GM11168 (cell line): ENCODE results near the gene ATP2B1.

ENCODE experiments used
- in situ Hi-C: fragments of 300-500 bp; cut with MboI; formaldehyde crosslinking; loops from one replicate; pipeline ENCODE4 v1.12.0; 2022; ENCODE audit warnings: low sequenced_read_pairs; ENCODE audit not compliant: unreplicated experiment

The ATP2B1 gene

GRCh38 chr12:89695100-89695499 is 13.5 kb downstream of the ATP2B1 start:
- in situ Hi-C loops: no loop called here

DNA sequence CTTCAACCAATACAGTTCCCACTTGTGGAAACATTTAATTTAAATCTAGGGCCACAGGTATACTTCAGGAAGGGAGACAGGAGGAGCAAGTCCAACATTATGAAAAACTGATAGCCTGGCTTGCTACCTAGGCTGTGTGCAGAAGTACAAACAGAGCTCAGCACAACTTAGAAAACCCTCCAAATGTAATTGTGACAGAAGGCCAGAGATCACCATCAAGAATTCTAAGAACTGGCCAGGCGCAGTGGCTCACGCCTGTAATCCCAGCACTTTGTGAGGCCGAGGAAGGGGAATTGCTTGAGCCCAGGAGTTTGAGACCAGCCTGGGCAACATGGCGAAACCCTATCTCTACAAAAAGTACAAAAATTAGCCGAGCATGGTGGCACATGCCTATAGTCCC is 14.1 kb downstream of the ATP2B1 start:
- in situ Hi-C loops: no loop called here

DNA sequence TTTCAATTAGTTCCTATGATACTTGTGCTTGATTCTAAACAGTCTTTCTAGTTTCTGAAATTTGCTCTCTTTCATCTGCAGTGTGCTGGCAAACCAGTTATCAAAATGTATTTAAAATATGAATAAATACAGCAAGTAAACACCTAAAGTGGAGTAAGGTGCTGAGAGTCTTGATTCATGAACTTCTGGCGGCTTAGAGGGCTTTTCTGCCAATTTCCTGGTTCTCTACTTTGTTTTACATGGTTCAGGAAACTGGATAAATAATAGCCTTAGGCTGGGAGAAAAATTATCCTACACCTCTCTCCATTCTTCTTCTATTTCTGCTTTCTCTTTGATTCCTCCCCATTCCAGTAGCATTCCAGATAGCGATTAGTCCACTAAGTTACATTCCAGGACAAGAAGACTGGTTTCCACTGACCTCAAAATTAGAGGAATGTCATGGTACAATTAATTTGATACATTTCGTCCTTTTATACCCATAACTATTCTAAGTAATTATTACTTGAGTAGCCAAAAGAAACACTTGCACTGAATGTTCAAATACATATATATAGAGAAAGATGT is 14.9 kb downstream of the ATP2B1 start:
- in situ Hi-C loops: no loop called here

DNA sequence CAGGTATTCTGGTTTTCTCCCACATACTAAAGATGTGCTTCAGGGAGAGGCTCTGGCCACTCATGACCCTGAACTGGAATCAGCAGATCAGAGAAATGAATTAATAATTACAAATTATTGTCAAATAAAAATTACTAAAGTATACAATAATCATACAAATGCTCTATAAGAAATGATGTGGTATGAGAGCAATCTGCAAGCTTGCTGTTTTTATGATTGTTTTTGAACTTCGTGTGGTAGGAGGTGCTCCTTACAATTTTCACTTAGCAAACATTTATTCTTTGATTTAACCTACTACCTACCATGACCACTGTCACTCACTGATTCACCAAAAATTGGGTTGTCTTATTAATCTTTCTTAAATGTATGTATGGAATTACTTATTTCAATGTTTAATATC is 16.2 kb downstream of the ATP2B1 start:
- in situ Hi-C loops: no loop called here

- in situ Hi-C loops: no loop called here
Observed at GRCh38 chr12:89691659-89692058, 17.0 kb downstream of the ATP2B1 start.

DNA sequence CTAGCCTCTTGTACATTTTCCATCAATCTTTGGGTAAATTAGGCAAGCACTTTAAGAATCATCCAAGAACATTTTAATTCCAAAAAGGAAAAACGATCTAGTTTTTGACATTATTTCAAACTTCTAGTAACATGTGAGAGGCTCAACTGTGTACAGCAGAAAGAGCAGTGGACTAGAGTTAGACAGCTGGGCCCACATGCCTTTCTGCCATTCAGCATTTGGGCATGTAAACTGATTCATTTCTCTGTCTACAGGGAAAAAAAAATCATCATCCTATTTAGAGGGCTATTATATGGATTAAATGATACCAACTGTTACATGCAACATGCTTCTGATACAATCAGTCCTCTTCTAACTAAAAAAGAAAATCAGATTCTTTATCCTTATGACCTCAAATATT is 17.7 kb downstream of the ATP2B1 start:
- in situ Hi-C loops: no loop called here

DNA sequence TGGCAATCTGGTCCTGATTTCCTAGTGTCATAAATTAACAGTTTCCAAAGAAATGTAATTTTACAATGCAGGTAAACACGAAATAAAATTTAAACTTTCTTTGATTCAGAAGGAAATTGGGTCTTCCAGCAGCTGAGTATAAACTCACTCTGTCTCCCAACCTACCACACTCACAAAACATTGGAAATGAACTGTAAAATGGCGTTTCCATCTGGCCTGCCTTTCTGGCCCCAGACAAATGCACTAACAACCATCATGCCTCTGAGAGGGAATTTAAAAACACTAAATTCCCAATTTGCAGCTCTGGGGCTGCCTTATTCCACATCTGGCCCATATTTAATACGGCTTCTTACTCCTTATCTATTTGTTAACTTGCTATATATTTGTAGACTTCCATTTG is 19.3 kb downstream of the ATP2B1 start:
- in situ Hi-C loops: no loop called here

DNA sequence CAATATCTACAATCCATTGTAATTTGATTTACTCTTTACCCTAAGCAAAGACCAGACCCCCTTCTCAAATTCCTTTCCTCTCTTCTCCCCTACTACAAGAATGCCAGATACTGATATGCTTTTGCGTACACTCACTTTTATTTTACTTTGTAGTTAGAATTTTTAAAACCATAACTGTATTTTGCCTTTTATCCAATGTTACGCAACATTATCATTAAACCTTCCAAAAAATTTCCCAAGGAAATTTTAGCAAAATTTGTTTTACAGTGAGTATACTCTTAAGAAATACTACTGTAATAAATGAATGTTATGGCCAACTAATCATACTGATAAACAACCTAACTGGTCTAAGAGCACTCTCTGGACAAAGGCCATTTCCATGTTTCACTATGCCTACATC is 22.3 kb downstream of the ATP2B1 start:
- in situ Hi-C loops: no loop called here

GRCh38 chr12:89685363-89685972 is 23.2 kb downstream of the ATP2B1 start:
- in situ Hi-C loops: no loop called here

DNA sequence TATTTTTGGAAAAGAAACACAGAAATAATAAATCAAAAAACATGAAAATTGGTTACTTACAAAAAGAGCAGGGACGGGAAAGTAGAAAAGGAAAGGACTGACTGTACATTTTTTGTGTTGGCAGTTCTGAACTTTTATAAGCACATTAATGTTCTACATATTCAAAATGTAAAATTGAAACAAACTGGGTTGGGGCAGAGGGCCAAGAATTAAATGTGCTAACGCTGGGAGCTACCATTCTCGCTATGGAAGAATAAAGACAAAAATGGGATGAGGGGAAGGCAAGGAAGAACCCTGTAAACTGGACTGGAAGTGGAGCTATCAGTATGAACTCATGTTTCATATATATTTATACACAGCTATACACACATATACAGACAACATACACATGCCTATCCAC is 24.5 kb downstream of the ATP2B1 start:
- in situ Hi-C loops: no loop called here

DNA sequence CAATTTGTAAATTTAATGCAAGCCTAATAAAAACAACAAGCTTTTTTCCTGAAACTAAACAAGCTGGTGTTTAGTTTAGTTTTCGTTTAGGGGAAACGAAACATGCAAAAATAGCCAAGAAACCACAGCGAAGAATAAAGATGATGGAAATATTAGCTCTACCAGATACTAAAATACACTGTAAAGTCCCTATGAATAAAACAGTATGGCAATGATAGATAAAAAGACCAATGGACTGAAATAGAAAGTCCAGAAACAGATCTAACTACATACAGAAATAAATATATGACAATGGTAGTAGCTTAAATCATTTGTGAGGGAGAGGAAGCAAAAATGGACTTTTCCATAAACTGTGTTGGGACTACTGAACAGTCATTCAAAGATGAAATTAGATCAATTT is 26.4 kb downstream of the ATP2B1 start:
- in situ Hi-C loops: no loop called here

GRCh38 chr12:89680409-89680808 is 28.2 kb downstream of the ATP2B1 start:
- in situ Hi-C loops: no loop called here

- in situ Hi-C loops: no loop called here
Observed at GRCh38 chr12:89679631-89680030, 29.0 kb downstream of the ATP2B1 start.

DNA sequence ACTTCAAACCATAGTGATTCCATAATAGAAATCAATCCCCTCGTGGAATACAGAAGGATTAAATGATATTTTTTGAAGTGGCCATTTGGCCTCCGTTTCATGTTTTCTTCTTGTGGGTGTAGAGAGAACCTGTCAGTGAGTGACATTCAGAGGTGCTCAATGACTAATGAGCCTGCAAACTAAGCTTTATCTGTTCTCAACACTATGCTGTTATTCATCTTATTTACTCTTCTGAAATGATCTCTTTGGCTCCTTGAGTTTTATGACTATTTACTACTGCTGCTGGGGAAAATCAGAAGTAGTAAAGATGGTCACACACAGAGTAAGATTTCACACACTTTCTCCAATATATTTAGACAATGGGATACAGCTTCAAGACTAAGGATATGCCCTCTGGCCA is 30.4 kb downstream of the ATP2B1 start:
- in situ Hi-C loops: no loop called here

- in situ Hi-C loops: no loop called here
Observed at GRCh38 chr12:89676930-89677329, 31.7 kb downstream of the ATP2B1 start.

GRCh38 chr12:89674326-89674942 is 34.2 kb downstream of the ATP2B1 start:
- in situ Hi-C loops: no loop called here

- in situ Hi-C loops: no loop called here
Observed at GRCh38 chr12:89673603-89674002, 35.0 kb downstream of the ATP2B1 start.

GRCh38 chr12:89672589-89672979 is 36.1 kb downstream of the ATP2B1 start:
- in situ Hi-C loops: no loop called here

DNA sequence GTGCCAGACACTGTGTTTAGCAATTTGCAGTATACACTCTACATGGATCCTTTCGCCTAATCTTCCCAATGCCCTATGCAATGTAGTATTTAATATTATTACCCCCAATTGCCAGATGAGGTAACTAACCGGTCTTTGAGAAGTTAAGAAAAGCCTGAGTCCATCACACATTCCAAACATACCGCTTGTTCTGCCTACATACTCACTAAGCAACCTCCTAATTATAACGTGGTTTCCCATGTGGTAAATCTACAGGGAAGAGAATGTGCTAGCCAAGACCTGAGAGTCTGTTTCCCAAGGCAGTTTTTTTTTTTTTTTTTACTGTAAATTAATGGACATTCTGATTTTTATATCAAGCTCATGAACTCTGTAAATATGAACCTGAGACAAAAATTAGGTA is 37.2 kb downstream of the ATP2B1 start:
- in situ Hi-C loops: no loop called here

DNA sequence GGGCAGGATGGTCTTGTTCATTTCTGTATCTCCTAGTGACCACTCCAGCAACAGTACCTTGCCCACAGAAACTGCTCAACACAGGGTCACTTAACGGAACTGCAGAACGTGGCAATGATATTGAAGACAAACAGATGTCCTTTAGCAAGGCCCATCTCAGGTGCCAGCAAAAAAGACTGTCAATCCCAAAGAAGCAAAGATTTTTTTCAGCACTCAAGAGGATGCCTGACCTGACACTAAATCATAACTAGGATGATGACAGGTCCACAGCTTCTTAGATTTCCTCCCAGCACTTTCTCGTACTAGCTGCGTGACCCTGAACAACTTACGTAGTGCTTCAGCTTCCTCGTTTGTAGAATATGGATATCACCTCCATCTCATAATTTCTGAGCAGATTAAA is 39.4 kb downstream of the ATP2B1 start:
- in situ Hi-C loops: no loop called here

GRCh38 chr12:89665556-89665955 is 43.1 kb downstream of the ATP2B1 start:
- in situ Hi-C loops: no loop called here

DNA sequence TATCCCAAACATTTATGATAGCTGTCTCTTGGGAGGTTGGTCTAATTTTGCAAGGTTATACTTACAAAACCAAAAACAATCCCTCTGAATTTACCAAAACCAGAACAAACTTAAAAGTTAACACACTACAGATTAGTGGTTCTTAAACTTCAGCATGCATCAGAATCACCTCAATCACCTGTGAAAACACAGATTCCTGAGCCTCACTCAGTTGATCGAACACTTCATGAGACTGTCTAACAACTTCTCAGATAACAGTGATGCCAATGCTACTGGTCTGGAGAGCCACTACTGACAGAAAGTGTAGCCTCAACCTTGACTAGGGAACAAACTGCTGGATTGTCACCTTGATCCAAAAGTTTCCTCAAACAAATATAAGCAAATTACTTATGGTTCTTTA is 44.2 kb downstream of the ATP2B1 start:
- in situ Hi-C loops: no loop called here
